ENCODE data around the gene TOX2.

- no peak for TF ChIP-seq POLR2AphosphoS5 (IDR thresholded peaks at IDR 0.05)
- TF ChIP-seq, protein P1, sequence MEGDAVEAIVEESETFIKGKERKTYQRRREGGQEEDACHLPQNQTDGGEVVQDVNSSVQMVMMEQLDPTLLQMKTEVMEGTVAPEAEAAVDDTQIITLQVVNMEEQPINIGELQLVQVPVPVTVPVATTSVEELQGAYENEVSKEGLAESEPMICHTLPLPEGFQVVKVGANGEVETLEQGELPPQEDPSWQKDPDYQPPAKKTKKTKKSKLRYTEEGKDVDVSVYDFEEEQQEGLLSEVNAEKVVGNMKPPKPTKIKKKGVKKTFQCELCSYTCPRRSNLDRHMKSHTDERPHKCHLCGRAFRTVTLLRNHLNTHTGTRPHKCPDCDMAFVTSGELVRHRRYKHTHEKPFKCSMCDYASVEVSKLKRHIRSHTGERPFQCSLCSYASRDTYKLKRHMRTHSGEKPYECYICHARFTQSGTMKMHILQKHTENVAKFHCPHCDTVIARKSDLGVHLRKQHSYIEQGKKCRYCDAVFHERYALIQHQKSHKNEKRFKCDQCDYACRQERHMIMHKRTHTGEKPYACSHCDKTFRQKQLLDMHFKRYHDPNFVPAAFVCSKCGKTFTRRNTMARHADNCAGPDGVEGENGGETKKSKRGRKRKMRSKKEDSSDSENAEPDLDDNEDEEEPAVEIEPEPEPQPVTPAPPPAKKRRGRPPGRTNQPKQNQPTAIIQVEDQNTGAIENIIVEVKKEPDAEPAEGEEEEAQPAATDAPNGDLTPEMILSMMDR (IDR thresholded peaks at IDR 0.05) = no peak
Observed at GRCh38 chr20:43955062-43955749, 40.6 kb downstream of the TOX2 start.

Measured in prostate gland (tissue), 2 donors.